Mucosa of gallbladder (tissue), 1 donor: ENCODE results near the gene STAC. TPM values are rescaled to one million over a fixed set of nuclear protein-coding genes. Genes with fewer than 3 reads are reported as not detected.
"Not testable (repeated sequence)": the region's sequence is repeated elsewhere in the genome, so short reads cannot be mapped to it uniquely, and the experiment has no call there.

Source experiments
- DNase-seq: peaks from one replicate; pipeline ENCODE4 v3.0.0-alpha.2; 2020; ENCODE audit warnings: low spot score
- total RNA-seq: library from RNA; stranded (reverse); gene quantifications from one replicate; pipeline ENCODE4 v1.2.1, GENCODE V29; 2021
- donor health status: DM: no; HTN: no; CAD: no.

Gene STAC
- total RNA-seq, 1 donor from 2014 or later: 11.9 TPM

- no peak for DNase-seq
Observed at GRCh38 chr3:36416599-36416998, 36.3 kb downstream of the STAC start.

GRCh38 chr3:36417237-36417636, 36.9 kb downstream of the STAC start:
- no peak for DNase-seq

DNA sequence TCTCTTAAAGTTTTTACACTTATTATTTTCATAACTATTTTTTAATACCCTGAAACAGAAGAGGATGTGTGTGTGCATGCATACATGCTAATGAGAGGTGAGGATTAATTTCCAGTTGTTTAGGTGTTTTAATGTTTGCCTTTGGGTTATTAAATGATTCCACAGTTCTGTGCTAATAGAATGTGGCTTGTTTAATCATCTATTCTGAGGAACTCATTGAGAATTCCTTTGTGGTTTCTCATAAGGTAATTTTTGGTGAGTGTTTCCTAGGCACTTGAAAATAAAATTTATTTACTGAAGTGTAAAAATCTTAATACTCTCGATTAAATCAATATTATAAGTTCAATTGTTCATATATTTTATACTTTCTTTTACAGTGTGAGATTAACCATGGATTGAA, 38.0 kb downstream of the STAC start:
- no peak for DNase-seq

GRCh38 chr3:36428445-36428844, 48.1 kb downstream of the STAC start:
- DNase-seq: no peak

- no peak for DNase-seq
Observed at GRCh38 chr3:36429986-36430485, 49.7 kb downstream of the STAC start.

GRCh38 chr3:36433511-36433910, 53.2 kb downstream of the STAC start:
- no peak for DNase-seq

GRCh38 chr3:36434687-36435426, 54.6 kb downstream of the STAC start:
- no peak for DNase-seq

GRCh38 chr3:36443028-36443686, 62.9 kb downstream of the STAC start:
- DNase-seq: no peak

DNA sequence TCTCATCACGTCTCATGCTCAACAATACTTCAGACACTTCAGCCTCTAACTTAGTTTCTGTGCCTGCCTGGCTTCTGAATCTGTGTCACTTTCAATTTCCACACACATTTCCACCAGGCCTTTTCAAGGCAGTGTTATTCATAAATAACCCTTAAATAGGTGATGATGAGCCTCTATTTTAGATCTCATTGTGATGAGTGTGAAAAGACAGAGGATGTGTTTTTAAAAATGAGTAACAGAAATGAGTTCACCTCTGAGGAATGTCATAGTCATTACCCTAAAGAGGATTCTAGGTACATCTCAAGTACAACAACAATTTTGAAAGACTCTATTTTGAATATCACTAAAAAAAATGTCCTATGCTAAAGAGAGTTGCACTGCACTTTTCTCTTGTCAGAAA, 64.6 kb downstream of the STAC start:
- no peak for DNase-seq

DNA sequence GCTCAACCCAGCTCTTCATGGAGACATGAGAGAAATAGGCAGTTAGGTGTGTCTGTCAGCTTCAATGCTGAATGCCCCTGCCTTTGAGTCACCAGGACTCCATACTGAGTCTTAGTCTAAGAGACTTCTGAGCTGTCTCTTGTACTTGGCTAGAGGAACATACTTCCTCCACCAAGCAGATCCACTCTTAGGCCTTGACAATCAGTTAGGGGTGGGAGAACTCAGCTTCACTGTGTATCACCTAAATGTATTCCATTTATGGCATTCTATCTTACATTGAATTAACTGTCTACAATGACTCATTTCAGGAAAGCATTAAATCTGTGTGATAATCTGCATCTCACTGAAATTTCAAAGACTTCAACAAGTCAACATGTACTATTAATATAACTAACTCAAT, 66.0 kb downstream of the STAC start:
- DNase-seq: no peak

DNA sequence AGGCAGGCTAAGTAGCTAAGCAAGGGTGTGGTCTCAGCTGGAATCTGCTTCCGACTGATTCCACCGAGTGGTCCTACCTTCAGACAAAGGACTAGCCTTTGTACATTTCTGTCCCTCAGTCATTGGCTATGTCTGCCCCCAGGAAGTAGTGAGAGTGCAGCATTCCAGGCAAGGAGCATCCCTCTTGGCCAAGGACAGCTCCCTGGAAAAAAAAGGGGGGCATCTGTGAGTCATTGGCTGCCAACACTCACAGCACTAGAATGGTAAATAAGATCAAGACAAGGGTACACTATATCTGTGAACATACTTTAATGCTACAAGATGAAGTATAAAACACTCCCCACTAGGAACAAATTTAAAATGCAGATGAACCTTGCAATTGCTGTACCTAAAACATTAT, 66.8 kb downstream of the STAC start:
- DNase-seq: no peak

DNA sequence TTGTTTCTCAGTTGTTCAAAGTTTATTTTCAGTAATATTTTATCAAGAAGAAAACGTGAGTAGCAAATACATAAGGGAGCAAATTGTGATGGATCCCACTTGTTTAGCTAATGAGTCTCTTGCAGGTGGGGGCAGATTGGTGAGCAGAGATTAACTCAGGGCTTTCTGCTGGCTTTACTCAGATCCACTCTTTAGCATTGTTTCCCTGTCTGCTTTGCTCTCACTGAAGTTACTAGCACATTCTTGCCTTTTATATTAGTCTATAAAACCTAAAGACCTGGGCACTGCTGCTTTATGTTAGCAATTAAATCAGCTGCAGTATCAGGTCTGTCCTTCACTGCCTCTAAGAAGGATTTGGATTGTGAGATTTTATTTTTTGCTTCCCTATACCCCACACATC, 71.5 kb downstream of the STAC start:
- no peak for DNase-seq

DNA sequence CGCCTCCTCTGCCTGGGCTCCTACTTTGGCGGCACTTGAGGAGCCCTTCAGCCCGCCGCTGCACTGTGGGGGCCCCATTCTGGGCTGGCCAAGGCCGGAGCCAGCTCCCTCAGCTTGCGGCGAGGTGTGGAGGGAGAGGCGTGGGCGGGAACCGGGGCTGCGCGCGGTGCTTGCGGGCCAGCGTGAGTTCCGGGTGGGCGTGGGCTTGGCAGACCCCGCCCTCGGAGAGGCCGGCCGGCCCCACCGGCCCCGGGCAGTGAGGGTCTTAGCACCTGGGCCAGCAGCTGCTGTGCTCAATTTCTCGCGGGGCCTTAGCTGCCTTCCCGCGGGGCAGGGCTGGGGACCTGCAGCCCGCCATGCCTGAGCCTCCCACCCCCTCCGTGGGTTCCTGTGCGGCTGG, 72.9 kb downstream of the STAC start:
- DNase-seq: not testable (repeated sequence)

- DNase-seq: not testable (repeated sequence)
Observed at GRCh38 chr3:36453896-36454295, 73.6 kb downstream of the STAC start.

- DNase-seq: no peak
Observed at GRCh38 chr3:36455406-36455805, 75.1 kb downstream of the STAC start.

GRCh38 chr3:36456784-36457183, 76.5 kb downstream of the STAC start:
- DNase-seq: no peak

DNA sequence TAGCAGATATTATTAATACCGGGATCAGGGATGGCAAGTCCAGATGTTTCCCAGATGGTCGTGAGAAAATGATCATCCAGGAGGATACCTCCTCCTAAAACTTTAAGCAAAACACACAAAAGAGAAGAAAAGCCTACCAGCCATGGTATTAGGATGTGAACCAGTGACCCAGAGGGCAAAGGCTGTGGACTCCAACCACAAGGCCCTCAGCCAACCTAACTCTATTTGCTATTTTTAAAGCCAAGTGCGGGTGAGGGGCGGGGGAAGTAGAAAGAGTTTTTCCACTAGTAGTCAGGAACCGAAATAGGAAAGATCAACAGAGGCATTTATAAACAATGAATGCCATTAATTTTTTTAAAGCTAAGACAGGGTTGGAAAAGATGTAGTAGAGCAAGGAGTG, 77.4 kb downstream of the STAC start:
- peak; percentile 11 for DNase-seq

DNA sequence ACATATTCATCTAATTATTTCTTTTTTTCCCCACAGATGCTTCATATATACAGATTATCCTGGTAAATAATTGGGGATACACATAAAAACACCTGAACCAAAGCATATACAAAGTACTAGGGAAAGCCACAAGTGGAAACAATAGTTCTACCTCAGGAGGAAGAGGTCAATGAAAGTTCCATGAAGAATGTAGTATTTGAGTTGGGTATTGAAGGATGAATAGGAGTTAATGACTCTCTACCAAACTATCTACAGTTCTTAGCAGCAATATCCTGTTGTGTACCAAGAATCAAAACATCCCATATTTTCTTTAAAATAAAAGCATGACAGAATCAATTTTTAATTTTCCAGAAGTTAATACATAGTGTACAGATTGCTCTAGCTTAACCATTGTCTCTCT, 78.9 kb downstream of the STAC start:
- DNase-seq: no peak

GRCh38 chr3:36461597-36461996, 81.3 kb downstream of the STAC start:
- no peak for DNase-seq

DNA sequence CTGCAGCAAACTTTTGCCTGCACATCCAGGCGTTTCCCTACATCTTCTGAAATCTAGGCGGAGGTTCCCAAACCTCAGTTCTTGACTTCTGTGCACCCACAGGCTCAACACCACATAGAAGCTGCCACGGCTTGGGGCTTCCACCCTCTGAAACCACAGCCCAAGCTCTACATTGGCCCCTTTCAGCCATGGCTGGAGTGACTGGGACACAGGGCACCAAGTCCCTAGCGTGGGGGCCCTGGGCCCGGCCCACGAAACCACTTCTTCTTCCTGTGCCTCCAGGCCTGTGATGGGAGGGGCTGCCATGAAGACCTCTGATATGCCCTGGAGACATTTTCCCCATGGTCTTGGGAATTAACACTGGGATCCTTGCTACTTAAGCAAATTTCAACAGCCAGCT, 91.7 kb downstream of the STAC start:
- DNase-seq: not testable (repeated sequence)

DNA sequence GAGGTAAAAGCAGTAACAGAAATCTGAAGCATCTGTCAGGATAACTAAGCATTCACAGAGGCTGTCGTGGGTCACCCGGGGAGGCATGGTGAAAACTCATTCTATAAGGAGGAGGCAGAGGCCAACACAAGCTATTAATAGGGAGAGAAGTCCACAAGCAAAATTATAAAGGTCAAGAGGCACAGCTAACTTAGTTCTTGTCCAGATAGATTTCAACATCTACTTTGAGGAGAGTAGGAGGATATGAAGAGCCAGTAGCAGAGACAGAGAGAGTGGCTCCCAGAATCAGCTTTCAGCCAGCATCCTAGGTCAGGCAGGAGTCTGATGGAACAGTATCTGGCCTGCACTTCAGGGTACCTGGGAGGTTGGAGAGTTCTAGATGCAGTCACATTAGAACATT, 95.3 kb downstream of the STAC start:
- DNase-seq: no peak

DNA sequence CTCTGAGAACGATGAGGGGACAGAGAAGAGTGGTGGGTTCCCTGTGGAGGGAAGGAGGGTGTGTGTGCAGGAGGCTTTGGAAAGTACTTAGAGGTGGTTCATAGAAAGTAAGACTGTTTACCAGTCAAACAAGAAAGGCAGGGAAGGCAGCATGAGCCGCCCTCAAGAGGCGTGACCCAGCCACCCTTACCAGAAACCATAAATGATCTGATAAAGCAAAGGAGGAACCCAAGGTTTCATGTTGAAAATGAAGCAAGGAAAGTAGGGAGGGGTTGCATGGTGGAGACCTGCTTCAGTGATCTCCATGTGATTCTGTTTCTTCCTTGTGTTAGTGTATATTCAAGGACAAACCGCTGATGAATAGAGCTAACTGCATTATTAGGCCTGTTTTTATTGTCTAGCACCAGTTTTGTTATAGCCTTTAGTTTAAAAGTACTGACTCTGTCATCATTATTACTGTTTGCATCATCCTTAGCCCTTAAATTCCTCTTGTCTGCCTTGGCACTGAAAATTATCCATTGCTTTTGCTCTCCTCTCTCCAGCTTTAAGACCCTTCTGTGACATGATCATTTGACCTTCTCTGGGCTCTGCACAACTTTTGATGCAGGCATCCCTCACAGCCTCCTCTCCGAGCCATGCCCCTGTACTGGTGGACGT, 96.1 kb downstream of the STAC start:
- no peak for DNase-seq

DNA sequence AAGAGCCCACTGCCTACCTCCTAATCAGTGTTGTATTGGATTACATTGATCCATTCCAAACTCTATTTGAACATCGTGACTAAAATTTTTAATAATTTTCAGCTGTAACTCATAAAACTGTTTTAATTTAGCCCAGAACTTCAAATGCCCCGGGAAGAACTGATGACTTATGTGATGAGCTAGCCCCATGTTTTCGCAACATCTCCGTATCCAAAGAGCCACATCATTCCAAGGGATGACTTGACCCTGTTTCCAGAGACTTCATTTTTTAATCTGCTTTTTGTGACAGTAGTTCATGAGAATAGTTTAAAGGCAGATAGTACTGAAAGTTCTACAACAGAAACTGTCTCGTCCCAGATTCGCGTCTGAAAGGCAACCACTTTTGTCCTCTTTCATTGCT, 97.4 kb downstream of the STAC start:
- no peak for DNase-seq
